ENCODE measurements around the gene ZNF75A.
A peak's percentile ranks its signal among the peaks of the same experiment; 100 is the strongest.

Gene ZNF75A

GRCh38 chr16:3348547-3349167 lies 43.4 kb downstream of the ZNF75A start:
- Histone ChIP-seq H3K4me3 (ENCODE audit: low read length) (no peak overlapping the region), H3K4me1 (ENCODE audit: control insufficient read depth, insufficient read depth, low read length) (no peaks in the 10 kb centered on the region)

GRCh38 chr16:3349175-3349574 lies 43.9 kb downstream of the ZNF75A start:
- H3K27me3 ChIP-seq (ENCODE audit: control insufficient read depth, insufficient read depth, low read length), result peaks cover 11% of the 10 kb centered on the region
- H3K9me3 ChIP-seq (replicated peaks; ENCODE audit: low read length), result no peaks in the 10 kb centered on the region
- H3K36me3 ChIP-seq (ENCODE audit: insufficient read depth, low read length), result no peaks in the 10 kb centered on the region
- no peaks in the 10 kb centered on the region for H3K4me1 ChIP-seq (ENCODE audit: control insufficient read depth, insufficient read depth, low read length)
- no peak overlapping the region for H3K9ac ChIP-seq (ENCODE audit: low read depth, low read length)
- no peak overlapping the region for H3K4me3 ChIP-seq (ENCODE audit: low read length)
- H3K4me2 ChIP-seq (ENCODE audit: low read length), result no peak overlapping the region

More at GRCh38 chr16:3348547-3349167, 43.4 kb downstream of the ZNF75A start:
- no peaks in the 10 kb centered on the region for H3K36me3 ChIP-seq (ENCODE audit: insufficient read depth, low read length)
- no peak overlapping the region for H3K9ac ChIP-seq (ENCODE audit: low read depth, low read length)
- H3K4me2 ChIP-seq (ENCODE audit: low read length), result no peak overlapping the region
- peaks cover 11% of the 10 kb centered on the region for H3K27me3 ChIP-seq (ENCODE audit: control insufficient read depth, insufficient read depth, low read length)
- H3K9me3 ChIP-seq (replicated peaks; ENCODE audit: low read length), result no peaks in the 10 kb centered on the region

- Histone ChIP-seq H3K9me3 (replicated peaks; ENCODE audit: low read length) (no peaks in the 10 kb centered on the region), H3K4me1 (ENCODE audit: control insufficient read depth, insufficient read depth, low read length) (peaks cover 7% of the 10 kb centered on the region), H3K36me3 (ENCODE audit: insufficient read depth, low read length) (no peaks in the 10 kb centered on the region), H3K9ac (ENCODE audit: low read depth, low read length) (no peak within 1 kb of the TSS), H3K4me2 (ENCODE audit: low read length) (no peak within 1 kb of the TSS), H3K27me3 (ENCODE audit: control insufficient read depth, insufficient read depth, low read length) (peaks cover 3% of the 10 kb centered on the region), H3K4me3 (ENCODE audit: low read length) (no peak within 1 kb of the TSS)
Observed at GRCh38 chr16:3355589-3355988, 50.3 kb downstream of the ZNF75A start, which contains the start of gene OR2C1. TSS of gene OR2C1 (plus strand) at chr16:3355889. CDS start at chr16:3355941, 52 bp downstream.

- H3K4me2 ChIP-seq (ENCODE audit: low read length), result no peak overlapping the region
- no peak overlapping the region for H3K9ac ChIP-seq (ENCODE audit: low read depth, low read length)
- peaks cover 3% of the 10 kb centered on the region for H3K27me3 ChIP-seq (ENCODE audit: control insufficient read depth, insufficient read depth, low read length)
- H3K9me3 ChIP-seq (replicated peaks; ENCODE audit: low read length), result no peaks in the 10 kb centered on the region
- H3K4me3 ChIP-seq (ENCODE audit: low read length), result no peak overlapping the region
- H3K36me3 ChIP-seq (ENCODE audit: insufficient read depth, low read length), result no peaks in the 10 kb centered on the region
- peaks cover 7% of the 10 kb centered on the region for H3K4me1 ChIP-seq (ENCODE audit: control insufficient read depth, insufficient read depth, low read length)
Observed at GRCh38 chr16:3356118-3356517, 50.8 kb downstream of the ZNF75A start.

GRCh38 chr16:3358871-3359270 lies 53.6 kb downstream of the ZNF75A start:
- H3K4me3 ChIP-seq (ENCODE audit: low read length), result no peak overlapping the region
- no peaks in the 10 kb centered on the region for H3K27me3 ChIP-seq (ENCODE audit: control insufficient read depth, insufficient read depth, low read length)
- H3K9me3 ChIP-seq (replicated peaks; ENCODE audit: low read length), result no peaks in the 10 kb centered on the region
- H3K4me2 ChIP-seq (ENCODE audit: low read length), result no peak overlapping the region
- no peaks in the 10 kb centered on the region for H3K36me3 ChIP-seq (ENCODE audit: insufficient read depth, low read length)
- no peak overlapping the region for H3K9ac ChIP-seq (ENCODE audit: low read depth, low read length)
- H3K4me1 ChIP-seq (ENCODE audit: control insufficient read depth, insufficient read depth, low read length), result peaks cover 7% of the 10 kb centered on the region

DNA sequence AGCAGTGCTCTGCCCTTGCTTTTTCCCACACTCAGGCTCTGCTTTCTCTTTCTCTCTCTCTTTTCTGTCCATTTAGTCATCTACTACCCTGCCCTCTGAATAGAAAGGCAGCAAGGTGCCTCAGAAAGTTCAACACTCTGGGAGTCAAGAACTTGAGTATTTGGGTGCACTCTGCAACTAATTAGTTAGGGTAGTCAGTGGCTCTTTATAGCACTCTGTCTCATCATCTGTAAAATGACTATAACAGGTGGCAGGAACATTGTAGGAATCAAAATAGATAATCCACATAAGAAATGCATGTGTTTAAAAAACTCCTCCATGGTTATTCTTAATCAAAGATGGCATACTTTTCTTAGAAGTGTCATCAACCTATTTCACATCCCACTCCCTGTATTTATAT lies 57.6 kb downstream of the ZNF75A start:
- Histone ChIP-seq H3K36me3 (ENCODE audit: insufficient read depth, low read length) (no peaks in the 10 kb centered on the region), H3K9me3 (replicated peaks; ENCODE audit: low read length) (no peaks in the 10 kb centered on the region), H3K4me3 (ENCODE audit: low read length) (no peak overlapping the region), H3K4me1 (ENCODE audit: control insufficient read depth, insufficient read depth, low read length) (peaks cover 9% of the 10 kb centered on the region), H3K27me3 (ENCODE audit: control insufficient read depth, insufficient read depth, low read length) (no peaks in the 10 kb centered on the region), H3K4me2 (ENCODE audit: low read length) (no peak overlapping the region), H3K9ac (ENCODE audit: low read depth, low read length) (no peak overlapping the region)

DNA sequence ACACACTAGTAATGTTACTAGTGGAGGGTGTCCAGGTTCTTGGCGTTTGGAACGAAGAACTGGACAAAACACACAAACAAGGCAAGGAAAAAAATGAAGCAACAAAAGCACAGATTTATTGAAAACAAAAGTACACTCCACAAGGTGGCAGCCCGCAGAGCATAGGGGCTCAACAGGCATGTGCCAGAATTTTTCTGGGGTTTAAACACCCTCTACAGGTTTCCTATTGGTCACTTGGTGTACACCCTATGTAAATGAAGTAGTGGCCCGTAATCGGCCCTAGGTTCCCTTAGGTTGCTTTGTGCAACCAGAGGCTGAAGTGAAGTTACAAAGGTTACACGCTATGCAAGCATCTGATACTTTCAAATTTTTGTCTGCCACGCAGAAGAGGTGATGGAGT lies 58.5 kb downstream of the ZNF75A start:
- no peak overlapping the region for H3K4me3 ChIP-seq (ENCODE audit: low read length)
- no peaks in the 10 kb centered on the region for H3K27me3 ChIP-seq (ENCODE audit: control insufficient read depth, insufficient read depth, low read length)
- H3K4me1 ChIP-seq (ENCODE audit: control insufficient read depth, insufficient read depth, low read length), result peaks cover 9% of the 10 kb centered on the region
- H3K4me2 ChIP-seq (ENCODE audit: low read length), result no peak overlapping the region
- H3K9me3 ChIP-seq (replicated peaks; ENCODE audit: low read length), result no peaks in the 10 kb centered on the region
- no peaks in the 10 kb centered on the region for H3K36me3 ChIP-seq (ENCODE audit: insufficient read depth, low read length)
- H3K9ac ChIP-seq (ENCODE audit: low read depth, low read length), result no peak overlapping the region

DNA sequence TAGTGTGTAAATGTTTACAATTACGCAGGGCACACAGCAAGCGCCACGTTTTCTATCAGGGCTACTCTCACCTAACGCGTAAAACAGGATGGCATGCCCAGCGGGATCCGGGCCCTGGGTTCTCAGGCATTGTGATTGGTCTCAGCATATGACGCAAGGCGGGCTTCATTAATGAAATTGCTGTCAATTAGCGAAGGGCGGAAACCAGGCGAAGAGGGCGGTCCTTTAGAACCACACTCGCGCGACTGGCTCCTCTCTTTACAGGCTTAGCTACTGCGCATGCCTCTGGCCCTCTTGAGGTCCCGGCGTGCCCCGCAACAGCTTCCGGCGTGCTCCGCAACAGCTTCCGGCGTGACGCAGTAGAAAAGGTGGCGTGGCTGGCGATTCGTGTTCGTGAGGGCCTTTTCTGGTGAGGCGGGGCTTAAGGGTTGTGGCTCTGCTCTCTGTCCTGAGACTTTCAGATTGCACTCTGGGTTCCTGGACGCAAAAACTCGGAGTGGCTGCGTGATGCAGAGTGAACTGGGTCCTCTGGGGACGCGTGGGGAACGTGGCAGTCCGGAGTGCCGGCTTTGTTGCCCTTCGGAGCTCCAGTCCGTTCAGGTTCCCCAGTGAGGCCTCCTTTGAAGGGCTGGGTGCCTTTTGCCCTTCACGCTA lies 59.6 kb downstream of the ZNF75A start:
- Histone ChIP-seq H3K9me3 (replicated peaks; ENCODE audit: low read length) (no peaks in the 10 kb centered on the region), H3K36me3 (ENCODE audit: insufficient read depth, low read length) (no peaks in the 10 kb centered on the region), H3K4me3 (ENCODE audit: low read length) (peak overlapping the region; percentile 72), H3K9ac (ENCODE audit: low read depth, low read length) (peak overlapping the region; percentile 82), H3K4me2 (ENCODE audit: low read length) (peak overlapping the region; percentile 81), H3K27me3 (ENCODE audit: control insufficient read depth, insufficient read depth, low read length) (no peaks in the 10 kb centered on the region), H3K4me1 (ENCODE audit: control insufficient read depth, insufficient read depth, low read length) (peaks cover 3% of the 10 kb centered on the region)
